Thoracic aorta (tissue), 2 donors: ENCODE results near the gene GSTCD. TPM values are rescaled to one million over a fixed set of nuclear protein-coding genes. Genes with fewer than 3 reads are reported as not detected.
"Not testable (repeated sequence)": the region's sequence is repeated elsewhere in the genome, so short reads cannot be mapped to it uniquely, and the experiment has no call there.

Experiments used
- ATAC-seq: fragments of 150-250 bp; one replicate; pipeline ENCODE4 v1.8.0; 2017; ENCODE audit warnings: low read depth; ENCODE audit not compliant: insufficient number of reproducible peaks, low FRiP score
- DNase-seq: peaks from one replicate; pipeline ENCODE4 v3.0.0-alpha.2; 2020; ENCODE audit warnings: low spot score
- H3K27ac ChIP-seq, 2 donors: fragments of 200-600 bp; sonication (generic); 1 replicate in 1 of 2; 2 replicates in 1 of 2; pipeline ENCODE4 v1.5.1; 2016; ENCODE audit warnings: mild to moderate bottlenecking in 2 of 2, moderate library complexity in 2 of 2
- H3K27me3 ChIP-seq: fragments of 200-600 bp; sonication (generic); replicated peaks from 2 replicates; pipeline ENCODE4 v1.6.0; 2016; ENCODE audit warnings: mild to moderate bottlenecking; ENCODE audit not compliant: insufficient read depth
- H3K36me3 ChIP-seq: fragments of 200-600 bp; sonication (generic); one replicate; pipeline ENCODE4 v1.5.1; 2016
- H3K4me1 ChIP-seq, 2 donors: fragments of 200-600 bp; sonication (generic); 1 replicate in 1 of 2; 2 replicates in 1 of 2; pipeline versions ENCODE4 v1.5.1 to v1.6.0; 2016; ENCODE audit warnings: low read depth in 2 of 2, mild to moderate bottlenecking in 1 of 2; ENCODE audit not compliant: control insufficient read depth in 1 of 2
- H3K4me3 ChIP-seq: fragments of 200-600 bp; sonication (generic); 2 replicates; pipeline ENCODE4 v1.5.1; 2016; ENCODE audit warnings: mild to moderate bottlenecking
- H3K9me3 ChIP-seq: fragments of 200-600 bp; sonication (generic); 2 replicates; pipeline ENCODE4 v1.5.1; 2016
- CTCF ChIP-seq: fragments of 200-600 bp; sonication (generic); IDR thresholded peaks from one replicate; pipeline ENCODE4 v1.5.1; 2019; ENCODE audit warnings: antibody characterized with exemption
- total RNA-seq, 2 donors: library from RNA; depleted of rRNA; stranded (reverse); fragments of >200 nt; gene quantifications; one replicate each; pipeline versions ENCODE4 v1.1.0 to v1.2.3, GENCODE V29; 2016

Gene GSTCD
- total RNA-seq, 2 donors from 2014 or later, result 6.6 to 6.9 TPM

DNA sequence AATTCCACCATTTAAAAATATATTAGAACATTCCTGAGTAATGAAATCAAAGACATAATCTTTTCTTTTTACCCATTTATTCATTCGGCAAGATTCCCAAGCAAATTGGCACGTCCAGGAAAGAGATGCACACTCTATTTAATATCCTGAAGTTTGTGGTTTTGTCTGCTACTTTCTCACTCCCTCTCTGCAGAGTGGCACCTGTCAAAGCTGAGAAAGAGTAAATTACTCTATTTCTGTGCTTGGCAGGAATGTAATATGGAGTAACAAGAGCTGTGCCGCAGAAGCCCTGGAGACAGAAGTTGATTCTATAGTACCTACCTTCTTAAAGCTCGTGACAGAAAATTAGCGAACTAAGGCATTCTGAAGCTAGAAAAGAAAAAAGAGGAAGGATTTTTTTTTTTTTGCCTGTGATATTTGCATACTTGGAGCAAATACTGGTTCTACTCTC, 5.5 kb downstream of the GSTCD start:
- TF ChIP-seq CTCF, result no peak
- no peak for ATAC-seq
- H3K4me3 ChIP-seq, result peak overlapping the region; percentile 64

GRCh38 chr4:105714932-105715331, 6.3 kb downstream of the GSTCD start:
- H3K4me3 ChIP-seq, result peak overlapping the region; percentile 4
- H3K36me3 ChIP-seq, result no peaks in the 10 kb centered on the region
- no peak overlapping the region for H3K27ac ChIP-seq
- DNase-seq, result no peak
- no peak for TF ChIP-seq CTCF
- peaks cover 4 to 5% of the 10 kb centered on the region in 2 donors for H3K4me1 ChIP-seq
- H3K9me3 ChIP-seq, result no peaks in the 10 kb centered on the region
- ATAC-seq, result no peak
- H3K27me3 ChIP-seq, result no peaks in the 10 kb centered on the region

More for the DNA sequence above, 5.5 kb downstream of the GSTCD start:
- Histone ChIP-seq H3K4me1 (peaks cover 4 to 12% of the 10 kb centered on the region in 2 donors), H3K9me3 (no peaks in the 10 kb centered on the region), H3K27me3 (no peaks in the 10 kb centered on the region), H3K27ac (peak overlapping the region; percentile 35 to 44), H3K36me3 (no peaks in the 10 kb centered on the region)
- no peak for DNase-seq

DNA sequence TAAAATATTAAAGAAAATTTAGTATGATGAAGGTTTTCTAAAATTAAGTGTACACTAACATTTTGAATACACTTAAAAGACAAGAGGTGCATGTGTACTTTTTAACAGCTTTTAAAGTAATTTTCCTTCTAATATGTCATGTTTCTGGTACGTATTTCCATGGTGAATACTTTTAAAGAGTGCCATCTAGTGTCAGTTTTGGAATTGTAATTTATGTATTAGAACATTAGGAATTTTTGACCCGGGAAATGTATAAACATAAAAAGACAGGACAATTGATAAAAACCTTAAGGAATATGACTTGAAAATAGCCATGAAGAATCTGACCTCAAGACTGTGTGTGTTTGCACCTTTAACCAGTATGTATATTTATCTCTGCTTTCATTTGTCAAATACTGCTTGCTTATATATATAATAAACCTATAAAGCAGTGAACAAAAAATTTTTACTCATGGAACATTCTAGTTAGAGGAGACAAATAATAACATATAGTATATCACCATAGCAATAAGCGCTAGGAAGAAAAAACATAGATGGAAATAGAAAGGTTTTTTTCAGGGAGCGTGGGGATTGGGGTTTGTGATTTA, 7.2 kb downstream of the GSTCD start:
- H3K4me3 ChIP-seq, result peak overlapping the region; percentile 37
- H3K36me3 ChIP-seq, result no peaks in the 10 kb centered on the region
- no peaks in the 10 kb centered on the region for H3K27me3 ChIP-seq
- peak; percentile 33 for ATAC-seq
- H3K27ac ChIP-seq, result no peak overlapping the region
- no peaks in the 10 kb centered on the region for H3K9me3 ChIP-seq
- TF ChIP-seq CTCF, result peak; percentile 38
- H3K4me1 ChIP-seq, result peaks cover 4 to 5% of the 10 kb centered on the region in 2 donors
- no peak for DNase-seq

GRCh38 chr4:105719204-105719603, 10.6 kb downstream of the GSTCD start:
- Histone ChIP-seq H3K27ac (no peak overlapping the region), H3K36me3 (no peaks in the 10 kb centered on the region), H3K4me3 (no peak overlapping the region), H3K4me1 (peaks cover 1 to 4% of the 10 kb centered on the region in 2 donors), H3K9me3 (no peaks in the 10 kb centered on the region), H3K27me3 (no peaks in the 10 kb centered on the region)
- ATAC-seq (no peak), DNase-seq (no peak)
- no peak for TF ChIP-seq CTCF

DNA sequence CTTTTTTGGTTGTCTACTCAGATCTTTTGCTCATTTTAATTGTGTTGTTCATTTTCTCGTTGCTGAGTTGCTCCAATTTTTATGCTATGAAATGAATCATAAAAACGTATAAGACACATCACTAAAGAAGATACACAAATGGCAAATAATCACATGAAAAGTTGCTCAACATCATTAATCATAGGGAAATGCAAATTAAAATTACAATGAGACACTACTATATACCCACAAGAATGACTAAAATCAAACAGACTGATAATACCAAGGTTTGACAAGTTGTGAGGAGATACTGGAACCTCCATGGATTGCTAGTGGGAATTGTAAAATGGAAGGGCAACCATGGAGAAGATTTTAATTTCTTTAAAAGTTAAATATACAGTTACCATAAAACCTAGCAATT, 17.0 kb downstream of the GSTCD start:
- no peak for ATAC-seq
- no peak for TF ChIP-seq CTCF

DNA sequence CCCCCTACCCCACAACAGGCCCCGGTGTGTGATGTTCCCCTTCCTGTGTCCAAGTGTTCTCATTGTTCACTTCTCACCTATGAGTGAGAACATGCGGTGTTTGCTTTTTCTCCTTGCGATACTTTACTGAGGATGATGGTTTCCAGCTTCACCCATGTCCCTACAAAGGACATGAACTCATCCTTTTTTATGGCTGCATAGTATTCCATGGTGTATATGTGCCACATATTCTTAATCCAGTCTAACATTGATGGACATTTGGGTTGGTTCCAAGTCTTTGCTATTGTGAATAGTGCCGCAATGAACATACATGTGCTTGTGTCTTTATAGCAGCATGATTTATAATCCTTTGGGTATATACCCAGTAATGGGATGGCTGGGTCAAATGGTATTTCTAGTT, 21.3 kb downstream of the GSTCD start:
- not testable (repeated sequence) for H3K4me1 ChIP-seq, H3K27ac ChIP-seq, H3K36me3 ChIP-seq, DNase-seq, H3K9me3 ChIP-seq, H3K4me3 ChIP-seq, ATAC-seq, H3K27me3 ChIP-seq

More for the DNA sequence above, 17.0 kb downstream of the GSTCD start:
- H3K36me3 ChIP-seq, result no peaks in the 10 kb centered on the region
- no peak for DNase-seq
- H3K27ac ChIP-seq, result no peak overlapping the region
- H3K4me3 ChIP-seq, result no peak overlapping the region
- H3K4me1 ChIP-seq, result no peaks in the 10 kb centered on the region
- no peaks in the 10 kb centered on the region for H3K27me3 ChIP-seq
- no peaks in the 10 kb centered on the region for H3K9me3 ChIP-seq

DNA sequence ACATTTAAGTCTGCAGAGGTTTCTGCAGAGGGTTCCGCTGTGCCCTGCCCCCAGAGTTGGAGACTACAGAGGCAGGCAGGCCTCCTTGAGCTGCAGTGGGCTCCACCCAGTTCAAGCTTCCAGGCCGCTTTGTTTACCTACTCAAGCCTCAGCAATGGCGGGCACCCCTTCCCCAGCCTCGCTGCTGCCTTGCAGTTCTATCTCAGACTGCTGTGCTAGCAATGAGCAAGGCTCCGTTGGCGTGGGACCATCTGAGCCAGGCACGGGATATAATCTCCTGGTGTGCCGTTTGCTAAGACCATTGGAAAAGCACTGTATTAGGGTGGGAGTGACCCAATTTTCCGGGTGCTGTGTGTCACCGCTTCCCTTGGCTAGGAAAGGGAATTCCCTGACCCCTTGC, 26.6 kb downstream of the GSTCD start:
- H3K27ac ChIP-seq, H3K4me3 ChIP-seq, H3K36me3 ChIP-seq, H3K4me1 ChIP-seq, DNase-seq, H3K27me3 ChIP-seq, ATAC-seq: not testable (repeated sequence)
- peaks cover 12% of the 10 kb centered on the region for H3K9me3 ChIP-seq
